HG03558 (cell line): ENCODE measurements around the gene ACBD6.

Experiments used
- ATAC-seq: cut with Tn5 transposase; IDR thresholded peaks from one replicate; pipeline ENCODE4 v1.9.1; 2021; ENCODE audit warnings: moderate number of reproducible peaks; ENCODE audit not compliant: unreplicated experiment; ENCODE audit errors: extremely low read depth

The ACBD6 gene

DNA sequence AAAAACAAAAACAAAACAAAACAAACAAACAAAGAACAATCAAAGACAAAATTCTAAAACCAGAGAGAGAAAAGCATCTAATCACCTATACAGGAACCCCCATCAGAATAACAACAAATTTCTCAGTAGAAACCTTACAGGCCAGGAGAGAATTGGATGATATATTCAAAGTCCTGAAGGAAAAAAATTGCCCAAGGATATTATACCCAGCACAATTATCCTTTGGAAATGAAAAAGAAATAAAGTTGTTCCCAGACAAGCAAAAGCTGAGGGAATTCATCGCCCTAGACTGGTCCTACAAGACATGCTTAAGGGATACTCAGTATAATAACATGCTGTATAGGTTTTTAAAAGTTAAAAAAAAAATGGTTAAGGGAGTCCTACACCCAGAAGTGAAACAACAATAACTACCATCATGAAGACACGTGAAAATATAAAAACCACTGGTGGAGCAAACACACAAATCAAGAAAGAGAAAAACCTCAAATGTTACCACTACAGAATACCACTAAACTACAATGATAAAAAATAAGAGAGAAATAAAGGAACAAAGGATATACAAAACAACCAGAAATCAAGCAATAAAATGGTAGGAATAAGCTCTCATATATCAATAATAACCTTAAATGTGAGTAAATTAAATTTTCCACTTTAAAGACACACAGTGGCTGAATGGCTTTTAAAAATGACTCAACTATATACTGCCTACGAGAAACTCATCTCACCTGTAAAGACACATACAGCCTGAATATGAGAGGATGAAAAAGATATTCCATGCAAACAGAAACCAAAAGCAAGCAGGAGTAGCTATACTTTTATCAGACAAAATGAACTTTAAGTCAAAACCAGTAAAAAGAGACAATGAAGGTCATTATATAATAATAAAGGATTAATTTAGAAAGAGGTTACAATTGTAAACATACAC, 121.9 kb downstream of the ACBD6 start:
- ATAC-seq: no peak

DNA sequence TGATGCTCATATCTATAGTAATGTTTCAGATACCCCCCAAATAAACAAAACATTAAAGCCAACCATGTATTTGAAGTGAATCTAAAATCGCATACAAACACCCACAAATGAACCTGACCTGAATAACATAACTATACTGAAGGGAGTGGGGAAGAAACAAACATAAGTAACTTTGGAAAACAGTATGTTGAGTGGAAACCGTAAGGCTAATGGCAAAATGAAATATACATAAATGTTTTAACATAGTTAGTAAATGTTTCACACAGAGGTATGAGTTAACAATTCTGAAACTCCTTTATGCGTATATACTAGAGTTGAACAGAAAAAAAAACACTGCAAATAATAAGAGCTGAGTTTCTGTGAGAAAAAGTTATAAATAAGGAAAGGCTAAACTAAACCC, 125.6 kb downstream of the ACBD6 start:
- no peak for ATAC-seq

DNA sequence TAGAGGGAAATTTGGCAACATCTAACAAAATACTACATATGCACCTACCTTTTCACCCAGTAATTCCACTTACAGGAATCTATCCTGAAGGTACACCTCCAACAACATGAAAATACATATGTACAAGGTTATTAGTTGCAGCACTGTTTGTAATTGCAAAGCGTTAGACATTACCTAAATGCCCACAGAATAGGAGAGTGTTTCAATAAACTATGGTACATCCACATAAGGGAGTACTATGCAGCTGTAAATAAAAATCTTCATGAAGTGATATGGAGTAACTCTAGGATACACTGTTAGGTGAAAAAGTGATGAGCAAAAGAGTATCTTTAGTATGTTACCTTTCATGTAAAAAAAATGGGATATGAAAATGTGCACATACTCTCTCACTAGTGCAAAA, 126.1 kb downstream of the ACBD6 start:
- no peak for ATAC-seq

DNA sequence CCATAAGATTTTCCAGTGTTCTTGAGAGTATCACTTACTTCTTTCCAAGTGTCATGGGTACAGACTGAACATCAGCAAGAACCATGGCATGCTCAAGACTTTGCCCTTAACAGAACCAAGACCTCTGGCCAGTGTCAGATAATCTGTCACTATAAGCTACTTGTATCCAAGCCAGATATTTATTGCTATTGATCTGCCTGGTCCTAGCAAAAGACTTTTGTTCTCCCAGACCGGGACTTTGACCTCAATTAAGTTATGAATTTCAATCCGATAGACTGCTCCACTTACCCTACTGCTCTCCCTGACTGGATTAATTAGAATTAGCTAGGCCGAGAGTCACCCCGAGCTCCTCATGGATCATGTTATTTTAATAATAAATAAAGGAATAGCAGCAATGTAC, 129.6 kb downstream of the ACBD6 start:
- ATAC-seq: no peak

DNA sequence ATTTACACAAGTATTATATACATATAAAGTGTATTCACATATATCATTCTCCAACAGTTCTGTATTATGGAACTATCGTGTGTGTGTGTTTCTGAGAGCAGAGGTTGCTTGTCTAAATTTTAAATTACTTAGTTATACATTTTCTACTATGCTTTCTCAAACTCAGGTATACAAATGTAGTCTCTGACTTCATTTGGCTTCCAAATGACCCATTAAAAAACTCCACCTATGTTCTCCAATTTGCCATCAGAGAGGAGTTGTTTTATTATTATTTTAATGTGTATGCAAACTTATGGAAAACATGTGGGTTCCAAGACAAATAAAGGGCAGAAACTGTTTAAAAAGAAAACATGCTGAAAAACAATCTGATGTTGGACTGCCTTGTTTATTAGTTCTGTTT, 131.8 kb downstream of the ACBD6 start:
- no peak for ATAC-seq

DNA sequence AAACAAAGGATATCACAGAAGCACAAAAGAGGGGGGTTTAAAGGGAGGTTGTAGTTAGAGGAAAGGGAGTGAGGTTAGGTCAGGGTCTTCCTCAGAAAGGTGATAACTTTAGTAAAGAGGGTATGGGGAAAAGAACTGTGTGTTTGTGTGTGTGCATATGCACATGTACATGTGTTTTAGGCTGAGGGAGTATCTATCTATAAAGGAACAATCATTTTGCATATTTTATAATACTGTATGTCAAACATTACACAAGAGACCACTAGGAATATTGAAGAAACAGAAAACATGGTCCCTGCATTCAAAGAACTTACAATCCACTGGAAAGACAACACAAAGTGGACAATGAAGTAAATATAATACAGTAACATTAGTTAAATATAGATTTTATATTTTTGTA, 132.2 kb downstream of the ACBD6 start:
- no peak for ATAC-seq

DNA sequence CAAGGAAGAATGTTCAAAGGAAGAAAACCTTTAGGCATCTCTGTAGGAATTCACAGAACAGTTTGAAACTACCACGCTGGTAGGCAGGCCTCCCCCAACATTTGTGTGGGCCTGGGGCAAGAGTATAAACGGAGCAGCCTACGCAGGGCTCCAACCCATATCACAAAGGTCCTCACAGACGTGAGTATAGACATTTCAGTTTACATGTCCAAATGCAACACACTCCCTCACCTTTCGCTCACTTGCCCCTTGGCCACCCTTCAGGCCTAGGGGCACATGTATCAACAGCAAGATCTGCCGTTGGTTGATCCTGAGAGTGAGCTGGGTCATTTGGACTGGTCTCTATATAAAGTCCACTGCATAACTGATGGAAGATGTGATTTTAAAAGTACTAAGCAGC, 133.3 kb downstream of the ACBD6 start:
- ATAC-seq: no peak

DNA sequence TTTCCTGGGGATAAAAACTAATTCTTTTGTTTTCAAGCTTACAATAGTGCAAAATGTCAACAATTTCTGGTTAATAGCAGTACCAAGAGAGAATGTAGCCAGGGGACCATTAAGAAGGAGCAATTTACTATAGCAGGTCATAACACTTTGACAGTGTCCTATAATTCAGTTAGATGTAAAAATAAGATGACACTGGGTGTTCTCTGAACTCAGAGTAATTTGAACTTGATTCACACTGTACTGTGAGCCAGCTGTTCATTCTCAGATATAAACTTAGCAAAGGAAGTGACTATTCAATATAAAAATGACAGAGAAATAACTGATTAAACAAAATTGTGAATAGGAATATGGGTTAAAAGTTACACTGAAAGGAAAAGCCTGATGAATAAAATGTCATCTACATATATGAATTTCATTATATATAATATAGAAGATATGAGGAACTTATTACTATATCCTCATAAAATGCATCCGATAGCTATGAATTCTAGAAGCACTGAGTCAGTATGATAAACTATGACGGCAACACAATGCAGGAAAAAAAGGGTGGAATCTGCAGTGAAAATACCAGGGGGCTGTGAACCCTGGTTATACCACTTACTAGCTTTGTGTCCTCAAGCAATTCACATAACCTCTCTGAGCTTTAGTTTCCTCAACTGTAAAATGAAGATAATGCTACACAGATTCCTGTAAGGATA, 135.9 kb downstream of the ACBD6 start:
- ATAC-seq: no peak

DNA sequence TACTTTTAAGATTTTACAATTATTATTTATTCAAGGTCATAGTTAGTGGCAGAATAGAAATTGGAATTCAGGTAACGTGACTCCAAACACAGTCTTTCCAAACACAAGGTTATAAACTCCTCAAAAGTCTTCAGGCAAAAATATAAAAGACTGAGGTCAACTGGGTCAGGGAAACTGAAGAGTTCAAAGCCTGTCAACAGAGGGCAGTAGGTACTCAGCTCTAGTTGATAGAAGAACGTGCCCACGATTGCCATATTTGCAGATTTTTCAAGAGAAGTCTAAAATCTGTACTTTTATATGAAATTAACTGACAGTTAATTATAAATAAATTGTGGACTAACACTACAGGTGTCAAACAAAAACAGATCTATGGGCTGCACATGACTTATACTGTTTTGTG, 137.3 kb downstream of the ACBD6 start:
- ATAC-seq: no peak

DNA sequence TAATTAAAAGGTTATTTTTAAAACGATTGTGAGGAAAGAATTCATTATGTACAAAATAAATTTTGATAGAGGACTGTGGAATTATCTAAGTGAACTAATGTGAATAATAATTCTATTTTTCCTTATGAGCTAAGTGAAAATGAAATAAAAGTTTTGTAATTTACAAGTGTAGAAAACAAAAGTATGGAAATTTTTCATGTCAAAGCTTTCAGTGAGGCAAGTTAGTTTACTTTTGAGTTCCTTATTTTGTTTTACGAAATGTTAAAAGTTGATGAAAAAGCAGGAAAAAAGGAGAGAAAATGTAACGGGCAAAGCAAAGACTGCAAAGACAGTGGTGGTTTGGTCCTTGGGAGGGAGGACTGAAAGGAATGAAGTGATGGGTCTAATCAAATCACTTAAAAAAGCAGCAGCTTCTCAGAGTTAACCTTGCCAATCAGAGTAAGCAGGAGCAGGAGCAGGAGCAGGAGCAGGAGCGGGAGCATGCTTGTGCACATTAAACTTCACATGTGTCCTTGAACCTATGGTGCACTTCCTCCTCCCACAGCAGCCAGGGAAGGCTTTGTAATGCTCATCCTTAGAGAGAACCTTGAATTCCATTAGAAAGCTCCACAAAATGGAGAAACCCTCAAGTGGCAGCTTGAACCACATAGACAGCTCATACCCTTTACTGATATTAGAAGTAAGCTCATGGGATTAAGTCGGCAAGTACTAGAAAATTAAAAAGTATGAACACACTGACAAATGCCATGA, 139.0 kb downstream of the ACBD6 start:
- no peak for ATAC-seq

DNA sequence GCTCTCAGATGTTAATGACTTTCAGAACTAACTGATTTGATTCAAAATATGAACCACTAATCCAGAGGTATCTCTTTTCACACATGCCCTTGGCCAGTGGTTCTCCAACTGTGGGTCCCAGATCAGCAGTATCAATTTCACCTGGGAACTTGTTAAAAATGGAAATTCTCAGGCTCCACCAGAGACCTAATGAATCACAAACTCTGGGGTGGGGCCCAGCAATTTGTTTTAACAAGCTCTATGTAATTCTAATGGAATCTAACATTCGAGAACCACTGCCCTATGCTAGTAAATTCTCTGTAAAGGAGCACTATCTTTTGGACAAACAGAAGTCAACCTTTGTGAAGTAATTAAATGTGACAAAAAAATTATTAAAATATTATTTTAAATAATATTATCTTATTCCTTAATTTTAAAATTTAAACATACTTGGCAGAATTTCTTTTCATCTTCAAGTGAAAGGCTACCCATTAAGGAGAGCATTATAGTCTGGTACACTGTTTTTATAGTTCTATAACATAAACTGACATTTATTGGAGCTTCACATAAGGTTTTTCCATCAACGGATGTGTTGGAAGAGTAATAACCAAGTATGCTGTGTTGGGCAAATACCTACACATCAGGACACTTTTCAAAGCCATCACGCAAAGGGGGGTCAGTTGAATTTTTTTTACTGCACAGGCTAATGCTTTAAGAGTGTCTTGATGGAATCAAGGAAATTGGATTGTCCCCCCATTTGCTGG, 141.9 kb downstream of the ACBD6 start:
- no peak for ATAC-seq

DNA sequence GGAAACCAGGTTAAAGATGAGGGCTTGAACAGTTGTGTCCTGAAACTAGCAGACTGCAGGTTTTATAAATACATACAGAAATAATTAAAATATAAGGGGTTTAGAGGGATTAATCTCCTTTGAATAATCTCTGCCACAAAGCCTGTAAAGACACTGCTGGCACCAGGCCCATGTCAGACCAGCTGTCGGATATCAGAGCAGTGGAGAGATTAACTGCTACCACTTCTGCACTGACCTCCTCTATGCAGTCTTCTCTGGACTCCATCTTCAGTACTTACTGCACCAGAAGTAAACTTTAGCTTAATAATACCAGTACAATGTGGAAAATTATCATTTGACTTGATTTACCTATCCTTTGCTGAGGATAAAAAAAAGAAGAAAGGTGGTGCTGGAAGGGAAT, 143.7 kb downstream of the ACBD6 start:
- ATAC-seq: no peak

DNA sequence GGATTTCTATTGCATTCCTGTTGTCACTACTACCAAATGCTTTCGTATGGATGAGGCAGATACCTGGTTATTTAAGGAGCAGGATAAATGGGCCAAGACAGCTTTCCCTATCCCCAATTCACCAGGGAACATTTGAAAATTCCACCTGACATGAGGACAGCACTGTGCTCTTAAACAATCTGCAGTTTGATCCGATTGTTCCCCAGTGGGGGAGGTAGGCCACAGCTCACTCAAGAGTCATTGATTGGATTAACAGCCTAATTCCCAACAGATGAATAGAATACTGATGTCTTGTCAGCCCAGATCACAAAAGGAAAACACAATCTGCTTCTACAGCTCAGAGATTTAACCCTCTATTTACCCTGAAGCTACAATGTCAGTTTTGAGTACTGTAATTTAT, 148.4 kb downstream of the ACBD6 start:
- ATAC-seq: no peak

DNA sequence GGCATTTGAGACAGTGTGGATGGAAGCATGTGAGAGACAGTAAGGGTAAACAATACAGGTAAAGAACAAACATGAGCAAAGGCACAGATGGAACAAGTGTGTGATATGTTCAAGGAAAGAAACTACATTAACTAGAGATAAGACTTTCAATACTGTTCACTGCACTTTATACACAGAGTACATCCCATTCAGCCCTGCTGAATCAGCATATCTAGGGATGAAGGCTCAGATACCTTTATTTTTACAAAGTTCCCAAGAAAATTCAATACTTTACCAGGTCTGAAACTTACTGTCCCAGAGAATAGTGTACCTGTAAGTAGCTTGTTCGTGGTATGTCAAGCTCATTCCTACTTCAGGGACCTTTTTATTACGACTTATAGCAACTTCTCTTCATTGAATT, 149.8 kb downstream of the ACBD6 start:
- ATAC-seq: no peak

DNA sequence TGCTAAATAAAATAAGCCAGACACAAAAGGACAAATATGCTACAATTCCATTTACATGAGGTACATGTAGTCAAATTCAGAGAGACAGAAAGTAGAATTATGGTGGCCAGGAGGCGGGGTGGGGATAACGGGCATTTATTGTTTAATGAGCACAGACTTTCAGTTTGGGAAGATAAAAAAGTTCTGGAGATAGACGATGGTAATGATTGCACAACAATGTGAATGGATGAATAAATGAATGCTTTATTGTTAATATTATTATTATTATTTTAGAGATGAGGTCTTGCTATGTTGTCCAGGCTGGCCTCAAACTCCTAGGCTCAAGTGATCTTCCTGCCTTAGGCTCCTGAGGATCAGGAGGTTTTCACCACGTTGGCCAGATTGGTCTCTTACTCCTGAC, 150.4 kb downstream of the ACBD6 start:
- no peak for ATAC-seq

DNA sequence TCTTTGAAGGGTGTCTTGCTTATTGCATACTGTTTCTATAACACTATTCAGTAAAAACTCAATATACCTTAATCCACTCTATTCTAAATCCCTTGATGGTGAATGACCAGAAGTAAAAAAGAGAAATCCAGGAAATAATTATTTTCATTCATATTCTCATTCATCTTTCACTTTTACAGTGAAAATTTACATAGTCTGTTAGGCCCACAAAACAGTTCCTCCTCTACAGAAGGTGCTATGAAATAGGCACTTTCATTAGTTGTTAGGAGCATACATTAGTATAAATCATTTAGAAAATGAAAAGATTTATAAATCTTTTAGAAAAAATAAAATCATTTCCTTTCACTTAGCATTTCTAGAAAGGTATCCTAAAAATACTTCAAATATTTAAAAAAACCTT, 157.2 kb downstream of the ACBD6 start:
- ATAC-seq: no peak

DNA sequence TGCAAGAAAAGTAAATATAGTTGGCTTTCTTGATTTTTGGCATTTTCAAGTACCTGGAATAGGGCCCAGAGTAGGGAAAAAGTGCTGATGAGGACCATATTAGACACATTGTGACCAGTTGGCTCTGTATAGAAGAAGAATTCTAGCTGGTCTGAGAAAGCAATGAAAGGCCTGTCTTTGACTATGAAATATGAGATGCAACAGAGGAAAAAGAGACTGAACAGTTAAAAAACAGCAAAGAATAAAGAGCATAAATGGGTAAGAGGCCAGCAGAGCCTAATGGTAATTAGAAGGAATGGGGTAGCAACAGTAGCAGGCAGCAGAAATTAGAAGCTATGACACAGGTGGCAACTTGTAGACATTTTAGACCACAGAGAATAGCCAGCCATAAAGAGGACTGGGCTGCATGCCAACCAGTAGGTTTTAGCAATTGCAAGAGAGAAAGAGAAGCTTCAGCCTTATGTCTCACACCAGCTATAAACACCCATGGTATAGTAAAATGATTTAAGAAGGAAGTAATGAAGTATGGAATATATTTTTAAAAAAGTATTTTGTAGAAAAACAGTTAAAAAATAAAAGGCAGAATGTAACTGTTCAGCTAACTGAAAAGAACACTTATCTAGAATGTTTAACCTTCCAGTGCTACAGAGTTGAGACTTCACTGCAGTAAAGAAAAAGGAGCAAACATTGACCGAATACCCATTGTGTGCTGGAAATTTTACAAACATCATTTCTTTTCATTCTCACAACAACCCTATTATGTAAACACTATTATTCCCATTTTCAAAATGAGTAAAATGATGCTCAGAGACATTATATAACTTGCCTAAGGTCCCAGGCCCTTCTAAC, 158.2 kb downstream of the ACBD6 start:
- no peak for ATAC-seq

DNA sequence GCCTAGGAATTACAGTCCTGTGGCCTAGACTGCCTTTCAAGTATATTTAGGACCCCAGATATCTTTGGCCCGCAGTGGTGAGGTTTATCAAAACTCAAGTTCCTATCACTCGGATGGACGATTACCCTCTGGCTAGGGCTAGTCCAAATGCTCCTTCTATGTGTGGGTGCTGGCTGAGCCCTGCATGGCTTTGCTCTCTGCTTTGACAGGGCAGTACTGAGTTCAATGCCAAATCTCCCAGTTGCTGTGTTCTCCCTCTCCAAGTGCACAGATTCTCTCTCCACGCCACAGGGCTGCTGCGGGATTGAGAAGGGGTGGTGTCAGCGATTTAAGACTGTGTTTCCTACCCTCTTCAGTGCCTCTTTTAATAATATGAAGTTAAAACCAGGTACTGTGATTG, 175.3 kb downstream of the ACBD6 start:
- no peak for ATAC-seq

DNA sequence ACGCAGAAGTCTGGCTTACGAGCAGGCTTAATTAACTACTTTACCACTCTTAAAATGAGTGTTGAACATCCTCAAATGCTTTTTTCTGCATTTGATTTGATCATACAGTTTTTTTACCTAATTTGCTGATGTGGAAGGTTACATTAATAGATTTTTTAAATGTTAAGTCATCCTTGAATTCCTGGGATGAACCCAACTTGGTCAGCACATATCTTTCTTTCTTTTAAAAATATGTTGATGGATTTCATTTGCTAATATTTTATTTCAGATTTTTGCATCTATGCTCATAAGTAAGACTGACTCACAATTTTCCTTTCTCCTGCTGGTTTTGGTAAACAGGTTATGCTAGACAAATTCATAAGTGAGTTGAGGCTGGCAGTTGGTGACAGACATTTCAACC, 189.5 kb downstream of the ACBD6 start:
- no peak for ATAC-seq
